ENCODE measurements around the gene PARN. TPM values are rescaled to one million over a fixed set of nuclear protein-coding genes. Genes with fewer than 3 reads are reported as not detected.
"Not testable (repeated sequence)": the region's sequence is repeated elsewhere in the genome, so short reads cannot be mapped to it uniquely, and the experiment has no call there.

Gene PARN
- total RNA-seq, 3 donors from 2014 or later = 33.3 to 59.3 (median 44.2) TPM

GRCh38 chr16:14553447-14553846, 76.6 kb downstream of the PARN start:
- no peak overlapping the region for H3K27ac ChIP-seq
- TF ChIP-seq POLR2A (IDR thresholded peaks at IDR 0.05) = no peak
- no peak for TF ChIP-seq POLR2AphosphoS5 (IDR thresholded peaks at IDR 0.05)
- TF ChIP-seq CTCF (IDR thresholded peaks at IDR 0.05) = no peak
- H3K9me3 ChIP-seq = no peaks in the 10 kb centered on the region
- H3K36me3 ChIP-seq = no peaks in the 10 kb centered on the region
- no peak for DNase-seq (ENCODE audit: low spot score in 2 of 2)
- H3K4me3 ChIP-seq = no peak overlapping the region
- no peaks in the 10 kb centered on the region for H3K4me1 ChIP-seq
- intact Hi-C loops (cut with DNase I; ENCODE audit: low total_unique reads) = no loop called here
- H3K27me3 ChIP-seq = no peaks in the 10 kb centered on the region

- intact Hi-C loops (cut with DNase I; ENCODE audit: low total_unique reads) = no loop called here
- no peaks in the 10 kb centered on the region for H3K36me3 ChIP-seq
Observed at GRCh38 chr16:14549789-14550153, 80.3 kb downstream of the PARN start.

GRCh38 chr16:14548933-14549788, 80.9 kb downstream of the PARN start:
- H3K4me3 ChIP-seq = no peak overlapping the region
- intact Hi-C loops (cut with DNase I; ENCODE audit: low total_unique reads) = no loop called here
- no peaks in the 10 kb centered on the region for H3K27me3 ChIP-seq
- TF ChIP-seq POLR2AphosphoS5 (IDR thresholded peaks at IDR 0.05) = no peak
- TF ChIP-seq POLR2A (IDR thresholded peaks at IDR 0.05) = no peak
- TF ChIP-seq CTCF (IDR thresholded peaks at IDR 0.05) = no peak
- H3K27ac ChIP-seq = no peak overlapping the region
- H3K4me1 ChIP-seq = no peaks in the 10 kb centered on the region
- no peaks in the 10 kb centered on the region for H3K36me3 ChIP-seq
- DNase-seq (ENCODE audit: low spot score in 2 of 2) = no peak
- H3K9me3 ChIP-seq = no peaks in the 10 kb centered on the region

More at GRCh38 chr16:14549789-14550153, 80.3 kb downstream of the PARN start:
- DNase-seq (ENCODE audit: low spot score in 2 of 2) = no peak
- Histone ChIP-seq H3K4me3 (no peak overlapping the region), H3K27me3 (no peaks in the 10 kb centered on the region), H3K4me1 (no peaks in the 10 kb centered on the region), H3K9me3 (no peaks in the 10 kb centered on the region), H3K27ac (no peak overlapping the region)
- TF ChIP-seq POLR2AphosphoS5 (IDR thresholded peaks at IDR 0.05) (no peak), POLR2A (IDR thresholded peaks at IDR 0.05) (no peak), CTCF (IDR thresholded peaks at IDR 0.05) (no peak)

- Histone ChIP-seq H3K4me1 (no peaks in the 10 kb centered on the region), H3K27ac (no peak overlapping the region), H3K36me3 (no peaks in the 10 kb centered on the region), H3K4me3 (no peak overlapping the region), H3K9me3 (peaks cover 0 to 6% of the 10 kb centered on the region in 2 donors), H3K27me3 (no peaks in the 10 kb centered on the region)
- TF ChIP-seq POLR2AphosphoS5 (IDR thresholded peaks at IDR 0.05) (no peak), CTCF (IDR thresholded peaks at IDR 0.05) (no peak), POLR2A (IDR thresholded peaks at IDR 0.05) (no peak)
- intact Hi-C loops (cut with DNase I; ENCODE audit: low total_unique reads) = no loop called here
- DNase-seq (ENCODE audit: low spot score in 2 of 2) = no peak
Observed at GRCh38 chr16:14545346-14545884, 84.6 kb downstream of the PARN start.

GRCh38 chr16:14544846-14545245, 85.2 kb downstream of the PARN start:
- H3K36me3 ChIP-seq; H3K4me1 ChIP-seq; H3K27me3 ChIP-seq; H3K9me3 ChIP-seq; intact Hi-C loops (cut with DNase I; ENCODE audit: low total_unique reads); H3K4me3 ChIP-seq; DNase-seq (ENCODE audit: low spot score in 2 of 2); H3K27ac ChIP-seq: not testable (repeated sequence)

Measured in breast epithelium (tissue), 4 donors.